ENCODE measurements around the gene EBF3. TPM values are rescaled to one million over a fixed set of nuclear protein-coding genes. Genes with fewer than 3 reads are reported as not detected.

The EBF3 gene
- total and polyA plus RNA-seq, 10 donors = 0.02 to 0.20 (median 0.13) TPM; not detected in 6

DNA sequence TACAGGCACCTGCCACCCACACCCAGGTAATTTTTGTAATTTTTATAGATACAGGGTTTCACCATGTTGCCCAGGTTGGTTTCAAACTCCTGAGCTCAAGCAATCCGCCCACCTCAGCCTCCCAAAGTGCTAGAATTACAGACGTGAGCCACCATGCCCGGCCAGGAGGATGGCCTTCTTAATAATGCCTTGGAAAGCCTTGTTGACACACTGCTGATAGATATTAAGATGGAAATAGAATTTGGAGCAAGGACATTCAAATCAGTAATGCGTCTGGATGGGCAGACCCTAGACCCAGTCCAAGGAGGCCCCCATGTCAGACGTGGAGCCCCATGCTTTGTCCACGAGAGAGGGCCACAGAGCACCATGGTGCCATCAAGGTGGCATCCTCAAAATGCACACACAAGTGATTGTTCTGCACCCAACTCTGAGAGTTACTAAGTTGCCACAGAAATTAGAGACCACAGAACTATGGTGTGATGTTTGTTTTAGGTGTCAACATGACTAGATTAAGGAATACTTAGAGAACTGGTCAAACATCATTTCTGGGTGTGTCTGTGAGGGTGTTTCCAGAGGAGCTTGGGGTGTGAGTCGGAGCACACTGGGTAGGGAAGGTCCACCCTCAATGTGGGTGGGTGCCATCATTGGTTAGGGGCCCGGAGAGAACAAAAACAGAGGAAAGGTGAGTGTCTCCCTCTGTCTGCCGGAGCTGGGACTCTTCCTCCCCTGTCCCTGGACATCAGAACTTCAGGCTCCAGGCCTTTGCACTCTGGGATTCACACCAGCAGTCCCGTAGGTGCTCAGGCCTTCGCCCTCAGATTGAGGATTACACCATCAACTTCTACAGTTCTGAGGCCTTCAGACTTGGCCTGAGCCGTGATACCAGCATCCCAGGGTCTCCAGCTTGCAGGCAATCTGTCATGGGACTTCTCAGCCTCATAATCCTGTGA lies 34.5 kb downstream of the EBF3 start:
- Histone ChIP-seq H3K36me3 (no peaks in the 10 kb centered on the region), H3K4me3 (no peak overlapping the region), H3K27me3 (replicated peaks in 1 of 7) (peaks cover 0 to 3% (median 0%) of the 10 kb centered on the region in 7 donors), H3K27ac (no peak overlapping the region), H3K4me1 (no peaks in the 10 kb centered on the region), H3K9me3 (no peaks in the 10 kb centered on the region)
- intact Hi-C loops (cut with DNase I; ENCODE audit: low total_unique reads) = no loop called here
- peak; percentile 30 for DNase-seq
- TF ChIP-seq POLR2A (IDR thresholded peaks at IDR 0.05) = no peak
- TF ChIP-seq POLR2AphosphoS5 (IDR thresholded peaks at IDR 0.05) = no peak
- TF ChIP-seq, protein P1, sequence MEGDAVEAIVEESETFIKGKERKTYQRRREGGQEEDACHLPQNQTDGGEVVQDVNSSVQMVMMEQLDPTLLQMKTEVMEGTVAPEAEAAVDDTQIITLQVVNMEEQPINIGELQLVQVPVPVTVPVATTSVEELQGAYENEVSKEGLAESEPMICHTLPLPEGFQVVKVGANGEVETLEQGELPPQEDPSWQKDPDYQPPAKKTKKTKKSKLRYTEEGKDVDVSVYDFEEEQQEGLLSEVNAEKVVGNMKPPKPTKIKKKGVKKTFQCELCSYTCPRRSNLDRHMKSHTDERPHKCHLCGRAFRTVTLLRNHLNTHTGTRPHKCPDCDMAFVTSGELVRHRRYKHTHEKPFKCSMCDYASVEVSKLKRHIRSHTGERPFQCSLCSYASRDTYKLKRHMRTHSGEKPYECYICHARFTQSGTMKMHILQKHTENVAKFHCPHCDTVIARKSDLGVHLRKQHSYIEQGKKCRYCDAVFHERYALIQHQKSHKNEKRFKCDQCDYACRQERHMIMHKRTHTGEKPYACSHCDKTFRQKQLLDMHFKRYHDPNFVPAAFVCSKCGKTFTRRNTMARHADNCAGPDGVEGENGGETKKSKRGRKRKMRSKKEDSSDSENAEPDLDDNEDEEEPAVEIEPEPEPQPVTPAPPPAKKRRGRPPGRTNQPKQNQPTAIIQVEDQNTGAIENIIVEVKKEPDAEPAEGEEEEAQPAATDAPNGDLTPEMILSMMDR (IDR thresholded peaks at IDR 0.05 in 8 of 11, conservative IDR thresholded peaks at IDR 0.05 in 3 of 11) = no peak
- 76 to 86% (median 79%) methylated on average over 12 of the region's 12 CpGs for WGBS, 5 donors

DNA sequence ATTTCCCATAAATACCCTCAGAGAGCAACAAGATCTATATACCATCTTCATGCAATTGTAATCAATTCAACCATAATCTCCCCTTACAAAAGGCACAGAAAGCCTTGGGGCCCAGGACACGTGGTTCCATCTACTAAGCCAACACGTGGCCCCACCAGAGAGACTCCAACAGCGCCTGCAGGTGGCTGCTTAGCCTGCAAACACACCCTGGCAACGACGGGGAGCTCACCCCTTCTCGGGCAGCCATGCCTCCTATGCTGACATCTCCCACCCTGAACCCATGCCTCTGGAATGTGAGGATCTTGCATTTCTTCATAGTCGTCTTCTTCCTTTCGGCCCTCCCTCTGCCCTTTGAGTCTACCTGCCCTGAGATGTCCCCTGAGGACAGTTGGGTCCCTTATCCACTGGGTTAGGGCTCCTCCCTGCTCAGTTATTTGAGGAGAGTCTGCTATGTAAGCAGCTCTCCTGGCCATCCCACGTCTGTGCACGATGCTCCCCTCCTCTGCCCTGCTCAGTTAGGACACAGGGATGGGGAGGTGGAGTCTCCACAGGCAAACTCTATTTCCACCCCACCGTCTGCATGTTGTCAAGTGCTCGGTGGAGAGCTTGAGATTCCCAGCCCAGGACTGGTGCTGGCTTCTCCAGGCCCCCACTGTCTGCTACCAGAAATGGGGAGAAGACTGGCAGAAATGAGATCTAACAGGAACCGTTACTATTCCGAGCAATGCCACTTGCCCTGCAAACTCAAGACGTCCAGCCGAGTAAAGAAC lies 36.5 kb downstream of the EBF3 start:
- intact Hi-C loops (cut with DNase I; ENCODE audit: low total_unique reads) = no loop called here
- DNase-seq = peak; percentile 72

DNA sequence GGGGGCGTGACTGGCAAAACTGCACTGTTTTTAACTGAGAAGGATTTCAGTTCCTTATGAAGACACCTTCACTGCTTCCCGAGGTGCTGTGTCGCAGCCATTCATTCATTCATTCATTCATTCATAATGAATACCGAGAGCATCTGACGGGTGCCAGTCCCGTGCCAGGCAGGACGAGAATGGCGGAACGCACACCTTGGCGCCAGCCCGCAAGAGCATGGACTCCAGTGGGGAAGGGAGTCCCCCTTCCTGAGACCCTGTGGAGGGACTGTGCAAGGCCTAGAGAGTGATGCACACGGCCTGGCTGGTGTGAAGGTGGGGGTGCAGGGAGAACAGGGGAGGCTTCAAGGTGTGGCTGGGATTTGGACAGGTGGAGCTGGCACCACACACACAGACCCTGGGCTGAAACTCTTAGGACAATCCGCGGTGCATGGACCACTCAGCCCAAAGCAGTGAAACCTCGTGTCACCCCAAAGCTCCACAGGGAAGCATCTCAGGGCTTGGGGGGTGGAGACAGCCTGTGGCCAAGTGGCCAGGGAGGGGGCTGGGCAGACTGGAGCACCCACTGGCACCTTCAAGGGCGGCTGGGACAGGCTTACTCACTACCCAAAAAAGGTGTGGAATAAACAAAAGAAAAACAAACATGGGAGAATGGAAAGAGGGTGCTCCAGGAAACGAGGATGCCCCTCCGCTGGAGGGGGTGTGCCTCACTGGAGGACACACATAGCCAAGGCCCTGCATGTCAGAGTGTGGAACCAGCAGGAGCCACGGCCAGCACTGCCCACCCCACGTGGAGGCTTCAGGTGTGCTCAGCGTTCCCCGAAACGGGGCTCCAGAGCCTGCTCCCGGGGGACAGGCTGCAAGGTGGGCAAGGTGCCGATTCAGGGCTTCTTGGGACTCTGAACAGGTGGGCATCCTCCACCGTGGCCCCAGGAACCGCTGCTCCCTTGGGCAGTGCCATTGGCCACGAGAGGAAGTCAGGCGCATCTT lies 37.7 kb downstream of the EBF3 start:
- Histone ChIP-seq H3K27ac (no peak overlapping the region), H3K36me3 (no peaks in the 10 kb centered on the region), H3K4me1 (no peaks in the 10 kb centered on the region), H3K27me3 (replicated peaks in 1 of 7) (peaks cover 0 to 3% (median 0%) of the 10 kb centered on the region in 7 donors), H3K4me3 (no peak overlapping the region), H3K9me3 (no peaks in the 10 kb centered on the region)
- intact Hi-C loops (cut with DNase I; ENCODE audit: low total_unique reads) = no loop called here
- WGBS, 5 donors = 73 to 85% (median 78%) methylated on average over 23 to 29 of the region's 29 CpGs
- TF ChIP-seq, protein P1 (IDR thresholded peaks at IDR 0.05 in 8 of 11, conservative IDR thresholded peaks at IDR 0.05 in 3 of 11) = no peak
- TF ChIP-seq POLR2A (IDR thresholded peaks at IDR 0.05) = no peak
- TF ChIP-seq POLR2AphosphoS5 (IDR thresholded peaks at IDR 0.05) = no peak
- peak; percentile 63 for DNase-seq

More for the DNA sequence above, 36.5 kb downstream of the EBF3 start:
- Histone ChIP-seq H3K36me3 (no peaks in the 10 kb centered on the region), H3K27me3 (replicated peaks in 1 of 7) (peaks cover 0 to 3% (median 0%) of the 10 kb centered on the region in 7 donors), H3K4me3 (no peak overlapping the region), H3K4me1 (no peaks in the 10 kb centered on the region), H3K27ac (no peak overlapping the region), H3K9me3 (no peaks in the 10 kb centered on the region)
- TF ChIP-seq, protein P1 (IDR thresholded peaks at IDR 0.05 in 8 of 11, conservative IDR thresholded peaks at IDR 0.05 in 3 of 11) = no peak
- TF ChIP-seq POLR2AphosphoS5 (IDR thresholded peaks at IDR 0.05) (no peak), POLR2A (IDR thresholded peaks at IDR 0.05) (no peak)
- 77 to 86% (median 82%) methylated on average over 16 of the region's 16 CpGs for WGBS, 5 donors
